Amniotic stem cell (primary cell): Measurements from ENCODE around the gene AKNA.

Source experiments
- DNase-seq: peaks from one replicate; lab custom pipeline; 2025; lab: John Stamatoyannopoulos, UW

The AKNA gene

DNA sequence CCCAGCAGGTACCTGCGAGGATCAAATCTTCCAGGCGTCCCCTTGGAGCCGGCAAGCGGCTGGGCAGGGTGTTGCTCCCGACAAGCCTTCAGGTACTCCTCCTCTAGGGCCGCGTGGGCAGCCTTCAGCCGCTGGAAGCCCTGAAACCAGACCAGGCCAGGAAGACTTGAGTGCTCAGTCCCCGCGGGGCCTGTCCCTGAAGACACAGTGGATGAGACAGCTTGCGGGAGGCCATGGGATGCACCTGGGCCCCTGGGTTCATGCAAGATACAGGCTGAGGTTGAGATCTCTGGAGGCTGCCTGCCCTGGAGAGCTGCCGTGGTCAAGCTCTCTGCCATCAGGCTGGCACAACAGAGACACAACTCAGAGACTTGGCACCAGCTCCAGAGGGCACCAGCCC, 25.4 kb downstream of the AKNA start:
- no peak for DNase-seq

DNA sequence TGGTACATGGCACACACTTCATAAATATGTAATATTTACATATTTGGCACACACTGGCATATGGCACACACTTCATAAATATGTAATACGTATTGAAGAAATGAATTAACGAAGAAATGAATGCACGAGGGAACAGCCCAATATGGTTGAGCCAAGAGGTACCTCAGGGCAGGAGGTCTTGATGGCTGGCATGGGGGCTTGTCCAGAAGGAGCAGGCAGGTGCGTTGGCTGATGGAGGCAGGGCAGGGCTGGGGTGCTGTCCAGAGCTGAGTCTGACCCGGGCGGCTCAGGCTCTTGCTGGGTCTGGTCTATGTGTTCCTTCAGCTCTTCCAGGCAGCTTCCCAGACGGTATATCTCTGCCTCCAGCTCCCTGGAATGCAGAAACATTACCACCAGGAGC, 26.2 kb downstream of the AKNA start:
- DNase-seq, result no peak

GRCh38 chr9:114359801-114360200, 28.0 kb downstream of the AKNA start:
- DNase-seq, result no peak

GRCh38 chr9:114357911-114358328, 29.9 kb downstream of the AKNA start:
- no peak for DNase-seq

GRCh38 chr9:114357360-114357759, 30.4 kb downstream of the AKNA start:
- no peak for DNase-seq

- no peak for DNase-seq
These were observed 31.0 kb downstream of the AKNA start for GRCh38 chr9:114356792-114357191.

DNA sequence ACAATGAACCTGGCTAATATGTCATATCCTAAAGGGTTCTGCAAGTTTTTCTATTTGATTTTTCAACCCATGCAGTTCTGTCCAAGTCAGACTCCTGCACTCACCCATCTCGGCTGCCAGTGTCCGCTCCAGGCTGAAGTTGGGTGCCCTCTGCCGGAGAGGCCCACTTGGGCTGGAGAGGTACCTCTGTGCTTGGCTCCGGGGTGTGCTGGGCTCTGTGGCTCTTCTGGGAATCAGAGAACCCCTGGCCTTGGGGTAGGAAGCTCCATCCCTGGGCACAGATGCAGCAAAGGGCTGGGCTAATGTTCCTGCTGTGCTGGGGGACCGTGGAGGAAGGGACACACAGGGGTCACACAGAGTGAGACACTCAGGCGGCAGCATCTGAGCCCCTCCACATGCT, 32.0 kb downstream of the AKNA start:
- DNase-seq, result no peak

GRCh38 chr9:114351932-114352331, 35.9 kb downstream of the AKNA start:
- DNase-seq, result no peak

- no peak for DNase-seq
These were observed 37.0 kb downstream of the AKNA start for GRCh38 chr9:114350636-114351401.

GRCh38 chr9:114349713-114350480, 37.9 kb downstream of the AKNA start:
- DNase-seq, result no peak

- peak; percentile 96 for DNase-seq
These were observed 38.8 kb downstream of the AKNA start for GRCh38 chr9:114348906-114349482.

DNA sequence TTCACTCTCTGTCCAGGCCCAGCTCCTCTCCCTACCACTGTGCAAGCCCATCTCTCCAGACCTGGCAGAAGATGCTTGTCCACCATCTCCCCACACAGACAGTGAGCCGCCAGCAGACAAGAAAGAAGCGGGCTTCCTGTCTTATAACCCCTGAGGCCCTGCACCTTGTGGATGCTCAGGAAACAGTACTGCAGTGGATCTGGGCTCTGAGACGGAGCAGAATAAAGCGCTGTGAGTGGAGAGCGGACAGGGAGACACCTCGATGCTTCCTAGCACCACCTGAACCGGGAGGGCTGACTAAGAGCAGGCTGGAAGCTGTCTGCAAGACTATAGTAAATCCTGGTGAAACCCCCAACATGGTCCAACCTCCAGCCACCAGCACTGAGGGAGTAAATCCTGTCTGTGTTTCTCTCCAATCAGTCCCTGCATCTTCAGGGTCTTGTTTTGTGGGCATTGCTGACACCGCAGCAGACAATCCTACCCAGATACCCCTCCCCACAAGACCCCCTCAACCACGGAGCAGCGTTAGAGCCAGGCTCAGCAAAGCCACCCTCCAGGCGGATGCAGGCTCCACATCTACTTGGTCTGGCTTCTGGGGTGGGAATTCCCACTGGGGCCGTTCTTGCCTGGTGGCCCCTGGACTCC, 39.4 kb downstream of the AKNA start:
- no peak for DNase-seq

DNA sequence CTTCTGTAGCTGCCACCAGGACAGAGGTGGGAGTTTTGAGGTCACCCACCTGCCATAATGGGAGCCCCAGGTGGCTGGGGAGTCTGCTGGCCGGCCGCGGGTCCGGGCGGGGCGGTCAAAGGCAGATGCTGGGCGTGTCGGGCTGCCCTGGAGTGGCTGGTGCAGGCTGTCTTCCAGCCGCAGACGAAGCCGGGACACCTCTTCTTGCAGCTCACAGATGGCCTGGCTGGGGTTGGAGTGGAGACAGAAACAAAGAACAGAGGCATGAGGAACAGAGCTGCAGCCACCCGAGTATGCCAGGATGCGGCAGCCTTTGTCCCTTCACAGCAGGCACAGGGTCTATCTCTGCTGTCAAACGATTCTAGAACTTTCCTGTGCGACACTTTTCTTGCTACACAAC, 40.1 kb downstream of the AKNA start:
- no peak for DNase-seq

DNA sequence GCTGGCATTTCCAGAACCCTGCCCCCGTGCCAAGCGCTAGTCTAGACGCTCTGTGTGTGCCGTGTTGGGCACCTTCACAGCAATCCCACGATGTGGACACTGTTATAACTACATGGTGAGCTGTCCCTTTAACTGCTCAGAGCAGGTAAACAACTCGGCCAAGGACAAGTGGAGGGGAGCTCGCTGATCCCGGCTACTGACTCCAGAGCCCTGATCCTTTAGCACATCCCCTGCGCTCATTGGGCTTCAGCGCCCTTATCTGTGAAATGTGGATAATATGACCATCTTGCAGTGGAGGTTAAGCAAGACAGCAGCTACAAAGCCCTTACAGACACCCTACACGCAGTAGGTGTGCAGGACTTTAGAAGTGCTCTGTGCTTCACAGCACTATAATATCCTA, 41.6 kb downstream of the AKNA start:
- no peak for DNase-seq

DNA sequence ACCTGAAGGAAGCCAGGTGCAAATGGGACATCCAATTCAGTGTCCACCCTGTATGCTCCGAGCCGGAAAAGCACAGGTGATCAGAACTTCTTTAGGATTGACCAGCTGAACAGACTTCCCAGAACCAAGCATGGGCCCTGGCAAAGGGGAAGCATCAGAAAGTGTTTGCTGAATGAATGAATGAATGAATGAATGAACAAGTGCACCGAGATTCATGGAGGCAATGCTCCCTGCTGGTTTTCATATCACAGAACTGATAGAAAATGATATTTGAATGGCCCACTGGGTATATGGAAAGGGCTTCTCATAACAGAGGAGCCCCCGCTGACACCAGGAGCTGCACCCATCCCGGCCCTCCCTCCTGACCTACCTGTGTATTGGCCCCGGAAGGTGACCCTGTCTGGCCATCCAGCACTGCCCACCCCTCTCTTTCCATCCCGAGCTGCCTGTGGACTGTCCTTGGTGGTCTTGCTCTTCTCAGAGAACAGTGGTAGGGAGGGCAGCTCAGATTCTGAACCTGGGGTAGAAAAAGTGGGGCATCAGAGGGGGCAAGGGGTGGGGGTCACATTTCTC, 42.2 kb downstream of the AKNA start:
- no peak for DNase-seq

DNA sequence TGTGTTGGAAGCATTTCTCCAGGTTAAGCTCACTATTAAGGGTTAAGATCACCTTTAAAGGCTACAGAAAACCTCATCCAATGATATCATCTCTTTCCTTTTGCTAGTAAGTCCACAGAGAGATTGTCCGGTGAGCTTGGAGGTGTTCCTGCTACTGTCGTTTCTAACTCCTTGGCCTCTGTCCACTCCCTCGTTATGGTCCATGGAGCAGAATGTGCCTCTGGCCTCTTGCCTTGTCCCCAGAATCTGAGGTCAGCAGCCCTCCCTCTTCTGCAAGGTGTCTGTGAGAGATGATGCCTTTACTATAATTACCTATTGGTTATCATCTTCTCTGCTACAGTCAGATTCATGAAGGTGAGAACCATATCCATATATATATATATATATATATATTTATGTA, 43.1 kb downstream of the AKNA start:
- no peak for DNase-seq

DNA sequence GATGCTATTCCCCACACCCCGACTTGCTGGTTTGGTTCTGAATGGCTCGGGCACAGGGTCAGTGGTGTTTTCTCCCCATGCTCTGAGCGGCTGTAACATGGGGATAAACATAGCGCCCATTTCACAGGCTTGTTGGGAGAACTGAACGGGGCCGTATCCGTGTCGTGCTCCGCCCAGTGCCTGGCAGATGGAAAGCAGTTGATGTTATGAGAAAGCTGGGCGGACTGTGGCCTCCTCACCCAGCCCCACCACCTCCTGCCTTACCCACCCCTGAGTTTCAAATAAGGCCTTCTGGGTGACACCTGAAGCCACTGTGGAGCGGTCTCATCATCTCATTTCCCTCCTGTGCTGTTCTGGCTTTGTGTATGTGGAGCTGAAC, 43.6 kb downstream of the AKNA start:
- DNase-seq, result no peak

GRCh38 chr9:114343471-114344187, 44.2 kb downstream of the AKNA start:
- no peak for DNase-seq

DNA sequence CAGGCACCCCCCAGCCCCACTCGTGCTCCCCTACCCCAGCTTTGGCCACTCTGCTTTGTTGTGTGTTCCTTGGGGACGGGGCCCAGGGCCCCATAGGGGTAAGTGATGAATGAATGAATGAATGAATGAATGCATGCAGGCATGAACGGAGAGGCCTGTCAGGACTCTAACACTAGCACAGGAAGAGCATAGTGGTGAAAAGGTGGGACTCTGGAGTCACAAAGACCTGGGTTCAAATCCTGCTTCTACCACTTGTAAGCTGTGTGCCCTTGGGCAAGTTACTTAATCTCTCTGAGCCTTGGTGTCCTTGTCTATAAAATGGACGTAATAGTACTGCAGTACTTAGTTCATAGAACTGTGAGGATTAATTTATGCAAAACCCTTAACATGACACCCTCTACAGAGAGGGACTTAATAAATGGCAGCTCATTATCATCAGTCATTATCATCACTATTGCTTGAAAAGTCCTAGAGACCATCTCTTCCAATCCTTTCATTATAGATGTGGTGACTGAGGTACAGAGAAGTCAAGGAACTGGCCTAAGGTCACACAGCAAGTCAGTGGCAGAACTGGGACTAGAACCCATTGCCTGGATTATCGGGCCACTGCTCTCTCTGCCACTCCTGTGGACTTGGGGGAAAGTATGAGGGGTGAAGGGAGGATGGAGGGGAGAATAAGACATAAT, 44.9 kb downstream of the AKNA start:
- DNase-seq, result no peak

GRCh38 chr9:114341991-114342390, 45.8 kb downstream of the AKNA start:
- no peak for DNase-seq

- DNase-seq, result no peak
These were observed 46.5 kb downstream of the AKNA start for GRCh38 chr9:114341152-114341830.
